Thoracic aorta (tissue), 2 donors: ENCODE measurements around the gene PRDM16. TPM values are rescaled to one million over a fixed set of nuclear protein-coding genes. Genes with fewer than 3 reads are reported as not detected.

Source experiments
- ATAC-seq: fragments of 150-250 bp; one replicate; pipeline ENCODE4 v1.8.0; 2017; ENCODE audit warnings: low read depth; ENCODE audit not compliant: insufficient number of reproducible peaks, low FRiP score
- DNase-seq: peaks from one replicate; pipeline ENCODE4 v3.0.0-alpha.2; 2020; ENCODE audit warnings: low spot score
- H3K27ac ChIP-seq, 2 donors: fragments of 200-600 bp; sonication (generic); 1 replicate in 1 of 2; 2 replicates in 1 of 2; pipeline ENCODE4 v1.5.1; 2016; ENCODE audit warnings: mild to moderate bottlenecking in 2 of 2, moderate library complexity in 2 of 2
- H3K27me3 ChIP-seq: fragments of 200-600 bp; sonication (generic); replicated peaks from 2 replicates; pipeline ENCODE4 v1.6.0; 2016; ENCODE audit warnings: mild to moderate bottlenecking; ENCODE audit not compliant: insufficient read depth
- H3K36me3 ChIP-seq: fragments of 200-600 bp; sonication (generic); one replicate; pipeline ENCODE4 v1.5.1; 2016
- H3K4me1 ChIP-seq, 2 donors: fragments of 200-600 bp; sonication (generic); 1 replicate in 1 of 2; 2 replicates in 1 of 2; pipeline versions ENCODE4 v1.5.1 to v1.6.0; 2016; ENCODE audit warnings: low read depth in 2 of 2, mild to moderate bottlenecking in 1 of 2; ENCODE audit not compliant: control insufficient read depth in 1 of 2
- H3K4me3 ChIP-seq: fragments of 200-600 bp; sonication (generic); 2 replicates; pipeline ENCODE4 v1.5.1; 2016; ENCODE audit warnings: mild to moderate bottlenecking
- H3K9me3 ChIP-seq: fragments of 200-600 bp; sonication (generic); 2 replicates; pipeline ENCODE4 v1.5.1; 2016
- total RNA-seq, 2 donors: library from RNA; depleted of rRNA; stranded (reverse); fragments of >200 nt; gene quantifications; one replicate each; pipeline versions ENCODE4 v1.1.0 to v1.2.3, GENCODE V29; 2016
- TF ChIP-seq, protein P1 (sequence below): fragments of 200-600 bp; sonication (generic); IDR thresholded peaks from one replicate; pipeline ENCODE4 v1.5.1; 2019; ENCODE audit warnings: antibody characterized with exemption

PRDM16 gene
- total RNA-seq, 2 donors from 2014 or later = 68.9 to 85.4 TPM

DNA sequence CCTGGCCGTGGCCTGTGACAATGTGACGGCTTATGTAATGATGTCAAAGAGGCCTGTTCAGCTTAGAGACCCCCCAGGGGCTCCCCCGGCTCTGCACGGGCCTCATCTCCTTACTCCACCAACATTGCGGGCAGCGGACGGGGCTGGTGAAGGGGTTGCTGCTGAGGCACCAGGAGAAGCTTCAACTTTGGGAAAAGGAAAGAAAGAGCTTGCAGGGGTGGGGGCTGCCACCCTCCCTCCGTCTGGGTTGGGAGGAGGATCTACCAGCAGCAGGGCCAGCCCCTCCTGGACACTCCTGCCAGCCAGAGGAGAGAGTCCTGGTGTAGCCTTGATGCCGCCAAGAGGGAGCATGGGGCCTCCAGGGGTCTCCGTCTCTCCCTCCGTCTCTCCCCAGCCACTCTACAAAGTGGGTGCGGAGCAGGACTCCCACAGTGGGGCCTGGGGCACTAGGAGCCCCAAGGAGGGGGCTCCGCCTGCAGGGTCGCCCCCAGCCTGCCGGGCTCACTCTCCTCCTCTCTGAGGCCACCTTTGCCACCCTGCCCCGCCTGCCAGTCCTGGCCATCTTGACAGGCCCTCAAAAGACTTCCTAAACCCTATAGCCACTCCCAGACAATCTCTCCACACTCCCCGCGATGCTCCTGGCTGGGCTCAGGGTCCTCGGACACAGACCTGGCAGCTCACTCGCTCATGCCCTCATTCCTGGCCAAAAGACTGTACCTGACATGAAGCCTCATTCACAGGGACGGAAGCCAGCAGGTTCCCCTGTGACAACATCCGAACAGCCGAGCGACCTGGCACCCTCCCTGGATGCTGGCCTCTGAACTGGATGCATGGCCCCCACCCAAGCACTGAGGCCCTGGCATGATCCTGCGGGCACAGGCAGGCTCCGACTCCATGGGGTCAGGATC lies 255.0 kb downstream of the PRDM16 start:
- Histone ChIP-seq H3K9me3 (no peaks in the 10 kb centered on the region), H3K27me3 (no peaks in the 10 kb centered on the region), H3K27ac (no peak overlapping the region), H3K36me3 (no peaks in the 10 kb centered on the region), H3K4me3 (no peak overlapping the region), H3K4me1 (peaks cover 4 to 67% of the 10 kb centered on the region in 2 donors)
- ATAC-seq = no peak
- no peak for DNase-seq
- TF ChIP-seq, protein P1, sequence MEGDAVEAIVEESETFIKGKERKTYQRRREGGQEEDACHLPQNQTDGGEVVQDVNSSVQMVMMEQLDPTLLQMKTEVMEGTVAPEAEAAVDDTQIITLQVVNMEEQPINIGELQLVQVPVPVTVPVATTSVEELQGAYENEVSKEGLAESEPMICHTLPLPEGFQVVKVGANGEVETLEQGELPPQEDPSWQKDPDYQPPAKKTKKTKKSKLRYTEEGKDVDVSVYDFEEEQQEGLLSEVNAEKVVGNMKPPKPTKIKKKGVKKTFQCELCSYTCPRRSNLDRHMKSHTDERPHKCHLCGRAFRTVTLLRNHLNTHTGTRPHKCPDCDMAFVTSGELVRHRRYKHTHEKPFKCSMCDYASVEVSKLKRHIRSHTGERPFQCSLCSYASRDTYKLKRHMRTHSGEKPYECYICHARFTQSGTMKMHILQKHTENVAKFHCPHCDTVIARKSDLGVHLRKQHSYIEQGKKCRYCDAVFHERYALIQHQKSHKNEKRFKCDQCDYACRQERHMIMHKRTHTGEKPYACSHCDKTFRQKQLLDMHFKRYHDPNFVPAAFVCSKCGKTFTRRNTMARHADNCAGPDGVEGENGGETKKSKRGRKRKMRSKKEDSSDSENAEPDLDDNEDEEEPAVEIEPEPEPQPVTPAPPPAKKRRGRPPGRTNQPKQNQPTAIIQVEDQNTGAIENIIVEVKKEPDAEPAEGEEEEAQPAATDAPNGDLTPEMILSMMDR = no peak

DNA sequence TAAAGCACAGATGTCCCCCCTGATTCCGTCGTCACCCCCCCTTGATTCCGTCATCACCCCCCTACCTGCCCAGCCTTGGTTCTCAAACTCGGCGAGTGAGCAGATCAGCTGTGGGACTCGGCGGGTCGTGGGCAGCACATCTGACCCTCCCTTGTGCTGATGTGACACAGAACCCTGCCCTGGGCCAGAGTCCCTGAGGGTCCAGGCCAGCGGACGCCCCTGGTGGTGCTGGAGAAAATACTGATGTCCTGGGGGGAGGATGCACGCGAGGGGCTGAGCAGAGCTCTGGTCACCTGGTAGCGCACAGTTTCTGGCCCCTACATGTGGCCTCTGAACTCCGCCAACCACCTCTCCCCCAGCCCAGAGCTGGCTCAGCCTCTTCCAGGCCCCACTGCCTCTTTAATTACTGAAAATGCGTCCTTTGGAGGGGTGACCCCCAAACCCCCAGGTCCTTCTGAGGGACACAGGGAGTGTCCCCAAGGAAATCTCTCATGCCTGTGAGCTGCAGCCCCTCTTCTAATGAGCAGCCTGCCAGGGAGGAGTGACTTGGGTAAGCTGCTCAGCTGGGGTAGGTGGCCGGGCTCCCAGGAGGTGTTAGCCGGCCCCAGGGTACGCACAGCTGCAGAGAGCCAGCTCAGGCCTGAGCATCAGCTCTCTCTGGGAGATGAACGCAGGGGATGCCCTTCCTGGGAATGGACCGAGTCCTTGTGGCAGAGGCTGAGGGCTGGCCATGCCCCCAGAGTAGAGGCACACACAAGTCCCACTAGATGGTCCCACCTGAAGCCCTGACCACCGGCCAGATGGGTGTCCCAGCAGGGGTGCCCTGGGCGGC lies 255.9 kb downstream of the PRDM16 start:
- no peak for ATAC-seq
- no peak for DNase-seq
- no peaks in the 10 kb centered on the region for H3K9me3 ChIP-seq
- no peak overlapping the region for H3K27ac ChIP-seq
- H3K36me3 ChIP-seq = no peaks in the 10 kb centered on the region
- H3K4me3 ChIP-seq = no peak overlapping the region
- H3K4me1 ChIP-seq = peaks cover 8 to 68% of the 10 kb centered on the region in 2 donors
- H3K27me3 ChIP-seq = no peaks in the 10 kb centered on the region
- TF ChIP-seq, protein P1 = no peak

DNA sequence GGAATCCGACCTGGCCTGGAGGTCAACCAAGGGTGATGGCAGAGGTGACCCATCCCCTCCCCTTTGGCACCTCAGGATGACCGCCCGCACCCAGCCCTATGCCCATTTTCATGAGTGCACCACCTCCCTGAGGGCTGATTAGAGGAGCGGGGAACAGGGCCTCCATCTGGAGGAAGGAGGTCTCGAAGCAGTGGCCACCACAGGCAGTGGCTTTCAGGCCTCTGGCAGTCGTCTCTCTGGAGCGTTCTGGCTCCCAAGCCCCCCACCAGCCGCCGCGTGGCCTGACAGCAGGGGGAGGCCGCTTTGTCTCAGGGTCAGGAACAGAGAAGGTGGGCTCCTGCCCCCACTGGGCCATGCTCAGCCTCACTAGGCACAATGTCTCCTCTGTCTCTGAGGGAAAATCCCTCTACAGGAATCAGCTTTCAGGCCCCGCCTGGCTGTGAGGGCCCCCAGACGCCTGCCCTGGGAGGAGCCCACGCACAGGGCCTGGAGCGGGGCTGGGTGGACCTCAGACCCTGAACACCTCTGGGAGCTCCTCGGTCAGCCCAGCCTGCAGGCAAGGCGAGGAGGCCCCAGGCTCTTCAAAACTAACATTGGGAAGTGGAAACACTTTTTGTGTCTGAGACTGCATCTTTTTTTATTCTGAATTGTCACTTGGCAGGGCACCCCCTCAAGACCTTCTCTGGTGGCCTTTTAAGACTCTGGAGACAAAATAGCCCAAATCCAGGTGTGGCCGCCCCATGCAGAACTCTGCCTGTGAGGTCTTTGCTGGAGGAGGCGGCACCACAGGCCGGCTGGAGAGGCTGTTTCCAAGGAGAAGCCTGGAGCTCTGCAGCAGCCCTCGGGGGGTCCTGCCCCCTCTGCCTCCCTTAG lies 257.7 kb downstream of the PRDM16 start:
- DNase-seq (no peak), ATAC-seq (no peak)
- no peak overlapping the region for H3K27ac ChIP-seq
- H3K27me3 ChIP-seq = no peaks in the 10 kb centered on the region
- no peaks in the 10 kb centered on the region for H3K9me3 ChIP-seq
- H3K36me3 ChIP-seq = no peaks in the 10 kb centered on the region
- peaks cover 21 to 69% of the 10 kb centered on the region in 2 donors for H3K4me1 ChIP-seq
- TF ChIP-seq, protein P1 = no peak
- H3K4me3 ChIP-seq = no peak overlapping the region

DNA sequence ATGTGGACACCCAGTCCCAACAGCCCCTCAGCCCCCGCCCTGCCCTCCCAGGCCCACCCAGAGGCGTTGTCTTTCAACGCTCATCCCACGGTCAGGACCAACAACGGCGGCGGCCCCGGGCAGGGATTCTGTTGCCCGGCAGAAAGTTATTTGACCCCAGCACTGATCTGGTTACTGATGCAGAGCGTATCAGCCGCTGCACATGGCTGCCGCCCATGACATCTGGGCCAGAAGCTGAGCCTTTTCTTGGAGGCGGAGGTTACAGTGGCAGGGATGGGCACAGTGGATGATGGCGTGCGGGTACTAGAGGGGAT lies 258.3 kb downstream of the PRDM16 start:
- Histone ChIP-seq H3K36me3 (no peaks in the 10 kb centered on the region), H3K27ac (no peak overlapping the region), H3K27me3 (no peaks in the 10 kb centered on the region), H3K9me3 (no peaks in the 10 kb centered on the region), H3K4me3 (no peak overlapping the region), H3K4me1 (peaks cover 21 to 67% of the 10 kb centered on the region in 2 donors)
- no peak for DNase-seq
- TF ChIP-seq, protein P1 = no peak
- ATAC-seq = no peak
